ENCODE results near the gene SLC7A14.
A peak's percentile ranks its signal among the peaks of the same experiment; 100 is the strongest.

SLC7A14 gene

GRCh38 chr3:170508291-170508690 is 77.6 kb downstream of the SLC7A14 start:
- DNase-seq (ENCODE audit: low read depth): no peak
- no peak overlapping the region for H3K4me3 ChIP-seq (ENCODE audit: low read depth, low read length)
- TF ChIP-seq CTCF (IDR thresholded peaks at IDR 0.05; ENCODE audit: insufficient read depth, low read depth, low read length, missing control alignments): no peak

- no peak for TF ChIP-seq CTCF (IDR thresholded peaks at IDR 0.05; ENCODE audit: insufficient read depth, low read depth, low read length, missing control alignments)
- H3K4me3 ChIP-seq (ENCODE audit: low read depth, low read length): no peak overlapping the region
- DNase-seq (ENCODE audit: low read depth): no peak
These were observed 78.8 kb downstream of the SLC7A14 start for GRCh38 chr3:170507063-170507462.

GRCh38 chr3:170506556-170506955 is 79.3 kb downstream of the SLC7A14 start:
- TF ChIP-seq CTCF (IDR thresholded peaks at IDR 0.05; ENCODE audit: insufficient read depth, low read depth, low read length, missing control alignments): no peak
- no peak overlapping the region for H3K4me3 ChIP-seq (ENCODE audit: low read depth, low read length)
- DNase-seq (ENCODE audit: low read depth): no peak

GRCh38 chr3:170502297-170502696 is 83.6 kb downstream of the SLC7A14 start:
- no peak for TF ChIP-seq CTCF (IDR thresholded peaks at IDR 0.05; ENCODE audit: insufficient read depth, low read depth, low read length, missing control alignments)

GRCh38 chr3:170500995-170501394 is 84.9 kb downstream of the SLC7A14 start:
- DNase-seq (ENCODE audit: low read depth): peak; percentile 34
- TF ChIP-seq CTCF (IDR thresholded peaks at IDR 0.05; ENCODE audit: insufficient read depth, low read depth, low read length, missing control alignments): no peak
- no peak overlapping the region for H3K4me3 ChIP-seq (ENCODE audit: low read depth, low read length)

More at GRCh38 chr3:170502297-170502696, 83.6 kb downstream of the SLC7A14 start:
- no peak overlapping the region for H3K4me3 ChIP-seq (ENCODE audit: low read depth, low read length)
- DNase-seq (ENCODE audit: low read depth): no peak

- H3K4me3 ChIP-seq (ENCODE audit: low read depth, low read length): no peak overlapping the region
- no peak for TF ChIP-seq CTCF (IDR thresholded peaks at IDR 0.05; ENCODE audit: insufficient read depth, low read depth, low read length, missing control alignments)
These were observed 85.4 kb downstream of the SLC7A14 start for GRCh38 chr3:170500462-170500861.

GRCh38 chr3:170499562-170500156 is 86.2 kb downstream of the SLC7A14 start:
- DNase-seq (ENCODE audit: low read depth): peak; percentile 46
- no peak overlapping the region for H3K4me3 ChIP-seq (ENCODE audit: low read depth, low read length)
- TF ChIP-seq CTCF (IDR thresholded peaks at IDR 0.05; ENCODE audit: insufficient read depth, low read depth, low read length, missing control alignments): peak; percentile 52

More at GRCh38 chr3:170500462-170500861, 85.4 kb downstream of the SLC7A14 start:
- no peak for DNase-seq (ENCODE audit: low read depth)

Measured in GM12865 (cell line).